H1 (cell line): ENCODE results near the gene ATP8B3. TPM values are rescaled to one million over a fixed set of nuclear protein-coding genes. Genes with fewer than 3 reads are reported as not detected.

Experiments
- CTCF ChIA-PET: fragments of 300-600 bp; sonication (Branson Sonifier 250); formaldehyde crosslinking; loops from one replicate; lab custom pipeline; 2021; ENCODE audit not compliant: partially characterized antibody; lab: Charles Lee
- POLR2A ChIA-PET: fragments of 300-600 bp; sonication (Branson Sonifier 250); formaldehyde crosslinking; loops from one replicate; lab custom pipeline; 2021; ENCODE audit warnings: inconsistent platforms; ENCODE audit not compliant: partially characterized antibody; lab: Charles Lee
- DNase-seq, 2 experiments: peaks; one replicate each; pipeline versions ENCODE4 v3.0.0 to v3.0.0-alpha.2; 2010 to 2022; ENCODE audit warnings: low spot score in 2 of 2, low read depth in 1 of 2, mixed read lengths in 1 of 2
- FAIRE-seq: peaks from 2 replicates; lab custom pipeline; 2011; peaks lifted over from hg19 to GRCh38; lab: Jason Lieb, UNC
- H2AFZ ChIP-seq: 2 replicates; pipeline ENCODE4 v1.8.1; 2012; ENCODE audit warnings: low read length, inconsistent platforms
- H2AK5ac ChIP-seq: 2 replicates; pipeline ENCODE4 v1.6.1; 2013; ENCODE audit warnings: low read depth, low read length
- H2BK120ac ChIP-seq: replicated peaks from 2 replicates; pipeline ENCODE3; 2013; ENCODE audit warnings: low read depth, low read length, inconsistent platforms
- H2BK12ac ChIP-seq: 2 replicates; pipeline ENCODE4 v1.6.1; 2013; ENCODE audit warnings: low read depth, low read length
- H2BK15ac ChIP-seq: 2 replicates; pipeline ENCODE4 v1.6.1; 2013; ENCODE audit warnings: low read length
- H2BK20ac ChIP-seq: 2 replicates; pipeline ENCODE4 v1.6.1; 2013; ENCODE audit warnings: low read length
- H2BK5ac ChIP-seq: 2 replicates; pipeline ENCODE4 v1.6.1; 2013; ENCODE audit warnings: low read depth, low read length
- H3K14ac ChIP-seq: 2 replicates; pipeline ENCODE4 v1.6.1; 2013; ENCODE audit warnings: inconsistent platforms; ENCODE audit not compliant: insufficient read length
- H3K18ac ChIP-seq: 2 replicates; pipeline ENCODE4 v1.6.1; 2013; ENCODE audit warnings: low read length; ENCODE audit errors: extremely low read depth
- H3K23ac ChIP-seq: 2 replicates; pipeline ENCODE4 v1.6.1; 2013; ENCODE audit warnings: inconsistent platforms; ENCODE audit not compliant: insufficient read length
- H3K23me2 ChIP-seq: 2 replicates; pipeline ENCODE4 v1.6.1; 2013; ENCODE audit warnings: low read depth, low read length
- H3K27ac ChIP-seq: 2 replicates; pipeline ENCODE4 v1.6.1; 2011; ENCODE audit warnings: low read depth, low read length, inconsistent platforms
- H3K27me3 ChIP-seq, 4 experiments: replicated peaks in 1 of 4; 1 replicate in 1 of 4; 2 replicates in 3 of 4; pipeline versions ENCODE4 v1.6.1 to v1.8.1; 2011 to 2013; ENCODE audit warnings: low read length in 3 of 4, mild to moderate bottlenecking in 3 of 4, inconsistent platforms in 2 of 4, mixed read lengths in 2 of 4, moderate library complexity in 1 of 4; ENCODE audit not compliant: control insufficient read depth in 3 of 4, insufficient read depth in 3 of 4; ENCODE audit errors: extremely low read depth in 1 of 4
- H3K36me3 ChIP-seq, 4 experiments: 2 replicates each; pipeline versions ENCODE4 v1.6.1 to v1.8.1; 2011 to 2013; ENCODE audit warnings: mild to moderate bottlenecking in 4 of 4, low read length in 3 of 4, moderate library complexity in 2 of 4, control low read depth in 1 of 4, inconsistent platforms in 1 of 4; ENCODE audit not compliant: insufficient read depth in 4 of 4, control insufficient read depth in 2 of 4
- H3K4ac ChIP-seq: replicated peaks from 2 replicates; pipeline ENCODE3; 2013; ENCODE audit warnings: low read length, low read depth, mixed read lengths, inconsistent platforms; ENCODE audit not compliant: insufficient read length
- H3K4me1 ChIP-seq, 4 experiments: replicated peaks in 1 of 4; 1 replicate in 1 of 4; 2 replicates in 3 of 4; pipeline versions ENCODE4 v1.6.1 to v1.8.1; 2011 to 2013; ENCODE audit warnings: low read length in 3 of 4, inconsistent platforms in 2 of 4, mixed read lengths in 1 of 4; ENCODE audit not compliant: insufficient read depth in 4 of 4, control insufficient read depth in 3 of 4
- H3K4me2 ChIP-seq, 2 experiments: 2 replicates each; pipeline versions ENCODE4 v1.6.1 to v1.8.1; 2011 to 2013; ENCODE audit warnings: low read depth in 2 of 2, low read length in 2 of 2, control low read depth in 1 of 2, inconsistent platforms in 1 of 2, mild to moderate bottlenecking in 1 of 2; ENCODE audit not compliant: insufficient read depth in 1 of 2
- H3K4me3 ChIP-seq, 4 experiments: fragments of 200-600, 300-600 bp in 1 of 4; sonication (generic), shearing (Covaris generic), sonication (Bioruptor Twin) in 1 of 4; 2 replicates each; pipeline versions ENCODE4 v1.5.1 to v1.8.1; 2011 to 2016; ENCODE audit warnings: low read length in 4 of 4, low read depth in 3 of 4, control low read depth in 2 of 4, inconsistent platforms in 2 of 4, mild to moderate bottlenecking in 2 of 4, mixed read lengths in 1 of 4, moderate library complexity in 1 of 4; ENCODE audit not compliant: insufficient read depth in 2 of 4; ENCODE audit errors: extremely low read depth in 1 of 4
- H3K56ac ChIP-seq: replicated peaks from 2 replicates; pipeline ENCODE3; 2013; ENCODE audit warnings: low read depth, mild to moderate bottlenecking, mixed read lengths, low read length, inconsistent platforms; ENCODE audit not compliant: insufficient read length
- H3K79me1 ChIP-seq: 2 replicates; pipeline ENCODE4 v1.6.1; 2013; ENCODE audit warnings: low read depth, low read length, control low read depth
- H3K79me2 ChIP-seq, 2 experiments: 2 replicates each; pipeline versions ENCODE4 v1.6.1 to v1.8.1; 2012 to 2013; ENCODE audit warnings: low read length in 2 of 2, mild to moderate bottlenecking in 2 of 2, inconsistent platforms in 1 of 2; ENCODE audit not compliant: insufficient read depth in 2 of 2, control insufficient read depth in 1 of 2
- H3K9ac ChIP-seq, 4 experiments: replicated peaks in 1 of 4; 1 replicate in 1 of 4; 2 replicates in 3 of 4; pipeline versions ENCODE4 v1.6.1 to v1.8.1; 2011 to 2013; ENCODE audit warnings: low read depth in 3 of 4, low read length in 3 of 4, control low read depth in 2 of 4, mild to moderate bottlenecking in 2 of 4, moderate library complexity in 2 of 4, inconsistent platforms in 1 of 4; ENCODE audit errors: extremely low read depth in 1 of 4
- H3K9me3 ChIP-seq, 2 experiments: 2 replicates each; pipeline versions ENCODE4 v1.6.1 to v1.8.1; 2012 to 2013; ENCODE audit warnings: mild to moderate bottlenecking in 2 of 2, moderate library complexity in 2 of 2, control low read depth in 1 of 2, inconsistent platforms in 1 of 2, low read depth in 1 of 2, low read length in 1 of 2, mixed read lengths in 1 of 2; ENCODE audit not compliant: insufficient read depth in 2 of 2
- H4K20me1 ChIP-seq, 2 experiments: replicated peaks in 1 of 2; 2 replicates each; pipeline versions ENCODE3 to v1.8.1; 2011 to 2013; ENCODE audit warnings: inconsistent platforms in 2 of 2, low read length in 2 of 2, mild to moderate bottlenecking in 1 of 2; ENCODE audit not compliant: insufficient read depth in 2 of 2, control insufficient read depth in 1 of 2
- H4K5ac ChIP-seq: 2 replicates; pipeline ENCODE4 v1.6.1; 2013; ENCODE audit warnings: low read length, low read depth, mixed read lengths, inconsistent platforms; ENCODE audit not compliant: insufficient read length
- H4K8ac ChIP-seq: 2 replicates; pipeline ENCODE4 v1.8.0; 2013; ENCODE audit warnings: mild to moderate bottlenecking, moderate library complexity, low read length, inconsistent platforms; ENCODE audit not compliant: insufficient read depth; ENCODE audit errors: extremely low read depth
- H4K91ac ChIP-seq: replicated peaks from 2 replicates; pipeline ENCODE3; 2013; ENCODE audit warnings: low read length, mixed read lengths, inconsistent platforms; ENCODE audit not compliant: insufficient read length
- BACH1 ChIP-seq: IDR thresholded peaks from 2 replicates; pipeline ENCODE4 v1.6.1; 2012; ENCODE audit warnings: low read length, improper control_type of control experiment
- CBX5 ChIP-seq: fragments of 300-800, 300-1000 bp; sonication (generic); IDR thresholded peaks from 2 replicates; pipeline ENCODE4 v1.7.1; 2016; ENCODE audit warnings: antibody characterized with exemption, low read length, low read depth
- CHD2 ChIP-seq: IDR thresholded peaks from 2 replicates; pipeline ENCODE4 v1.6.1; 2012; ENCODE audit warnings: low read length, improper control_type of control experiment
- CTBP2 ChIP-seq: IDR thresholded peaks from 2 replicates; pipeline ENCODE4 v1.7.0; 2011; ENCODE audit warnings: borderline replicate concordance, mild to moderate bottlenecking, moderate library complexity, mixed read lengths, low read length; ENCODE audit not compliant: insufficient read depth, insufficient read length
- GTF2F1 ChIP-seq: IDR thresholded peaks from 2 replicates; pipeline ENCODE4 v1.6.1; 2012; ENCODE audit warnings: low read depth, low read length, improper control_type of control experiment, borderline replicate concordance
- JUND ChIP-seq: IDR thresholded peaks from 2 replicates; pipeline ENCODE4 v1.6.1; 2011; ENCODE audit warnings: mild to moderate bottlenecking, improper control_type of control experiment, low read length
- NRF1 ChIP-seq: IDR thresholded peaks from 2 replicates; pipeline ENCODE4 v1.6.1; 2011; ENCODE audit warnings: mild to moderate bottlenecking, low read depth, low read length, improper control_type of control experiment
- POLR2AphosphoS5 ChIP-seq: IDR thresholded peaks from 2 replicates; pipeline ENCODE4 v1.6.1; 2011; ENCODE audit warnings: low read depth, low read length
- SIX5 ChIP-seq: IDR thresholded peaks from 2 replicates; pipeline ENCODE4 v1.6.1; 2011; ENCODE audit warnings: mild to moderate bottlenecking, low read depth, low read length
- SUZ12 ChIP-seq: fragments of 200-600 bp; sonication (generic); IDR thresholded peaks from 2 replicates; pipeline ENCODE4 v1.6.1; 2012; ENCODE audit warnings: mild to moderate bottlenecking, inconsistent platforms, low read length, moderate library complexity, mixed read lengths
- WGBS, 2 experiments: shearing (Covaris generic) in 1 of 2; methylation state at CpG; one replicate each; pipeline versions ENCODE4 v1.1.6 to v1.1.7; 2013 to 2015; ENCODE audit warnings: low lambda C conversion rate in 2 of 2, mixed read lengths in 2 of 2, inconsistent platforms in 1 of 2, low coverage in 1 of 2, missing lambda C conversion rate in 1 of 2; ENCODE audit not compliant: insufficient replicate concordance in 2 of 2, insufficient coverage in 1 of 2, insufficient read length in 1 of 2; ENCODE audit errors: extremely low coverage in 1 of 2, missing lambda C conversion rate in 1 of 2; 5-methylcytosine and 5-hydroxymethylcytosine counted together
- polyA plus RNA-seq, 7 experiments: library from polyadenylated mRNA; depleted of rRNA in 3 of 7; stranded (reverse) in 5 of 7; unstranded in 2 of 7; fragments of >200 nt in 5 of 7; fragments of 200-250 nt in 2 of 7; gene quantifications; 1 replicate in 5 of 7; 2 replicates in 1 of 7; 4 replicates in 1 of 7; pipeline versions ENCODE4 v1.2.1 to v1.2.3, GENCODE V29; 2011 to 2013; ENCODE audit warnings: missing spikeins in 2 of 7, mixed read lengths in 2 of 7
- total RNA-seq: library from RNA; stranded (reverse); fragmentation: NEBNext Ultra II Directional; extraction: Animal tissue kit (Norgen Biotek cat#: 25700); gene quantifications from 2 replicates; pipeline ENCODE4 v1.2.1, GENCODE V29; 2021
- TF ChIP-seq, protein P1 (sequence below), 3 experiments: IDR thresholded peaks; 1 replicate in 2 of 3; 2 replicates in 1 of 3; pipeline versions ENCODE4 v1.5.1 to v1.6.1; 2011; ENCODE audit warnings: low read length in 3 of 3, mild to moderate bottlenecking in 3 of 3, inconsistent platforms in 2 of 3, low read depth in 1 of 3, moderate library complexity in 1 of 3; ENCODE audit not compliant: insufficient read depth in 1 of 3; ENCODE audit errors: control extremely low read depth in 1 of 3

ATP8B3 gene
- total and polyA plus RNA-seq, 2 of the 8 experiments (the other 6 are each of a cell fraction or from before 2014, with no cell fraction given): 4.1 to 9.3 TPM

GRCh38 chr19:1844513-1845124, 32.5 kb upstream of the ATP8B3 start:
- Histone ChIP-seq H2AK5ac (no peak overlapping the region), H3K56ac (no peak overlapping the region), H2AFZ (no peak overlapping the region), H4K5ac (no peak overlapping the region), H3K9ac (no peak overlapping the region), H2BK120ac (no peak overlapping the region), H4K8ac (no peak overlapping the region; the same call in 1 of the 2 replicates), H3K79me2 (peaks cover 23 to 82% of the 10 kb centered on the region in 2 experiments), H3K4ac (no peak overlapping the region), H3K18ac (no peak overlapping the region), H3K36me3 (no peaks in the 10 kb centered on the region), H3K27me3 (no peaks in the 10 kb centered on the region), H3K14ac (no peak overlapping the region), H3K23me2 (peaks cover 3% of the 10 kb centered on the region; the same call in 1 of the 2 replicates), H2BK20ac (no peak overlapping the region), H2BK12ac (no peak overlapping the region), H2BK15ac (no peak overlapping the region), H3K23ac (no peak overlapping the region), H2BK5ac (no peak overlapping the region), H4K91ac (no peak overlapping the region), H3K4me2 (no peak overlapping the region), H3K9me3 (no peaks in the 10 kb centered on the region), H3K4me1 (peaks cover 0 to 10% (median 7%) of the 10 kb centered on the region in 4 experiments; a peak in 6 of 7 replicates), H3K79me1 (peaks cover 33% of the 10 kb centered on the region), H3K4me3 (no peak overlapping the region), H4K20me1 (peaks cover 23 to 38% of the 10 kb centered on the region in 2 experiments), H3K27ac (no peak overlapping the region)
- CTCF ChIA-PET: interaction anchor here (2.1 to 14.9 kb wide), 2 partner anchors 14 to 19 kb away, joined by 8 to 228 read pairs; no protein-coding TSS in a partner anchor
- DNase-seq (no peak), FAIRE-seq (no peak)
- 97% methylated on average over 17 of the region's 19 CpGs; no CpG with 5 or more reads in 1 of the 2 experiments for WGBS, 2 experiments
- POLR2A ChIA-PET: interaction anchor here (0.5 to 1.4 kb wide), 5 partner anchors 9 to 209 kb away, joined by 3 read pairs; no protein-coding TSS in a partner anchor
- TF ChIP-seq JUND: no peak
- no peak for TF ChIP-seq CTBP2
- no peak for TF ChIP-seq CHD2
- TF ChIP-seq CBX5: no peak
- no peak for TF ChIP-seq GTF2F1
- TF ChIP-seq NRF1: no peak
- no peak for TF ChIP-seq SIX5
- TF ChIP-seq BACH1: no peak
- TF ChIP-seq, protein P1, sequence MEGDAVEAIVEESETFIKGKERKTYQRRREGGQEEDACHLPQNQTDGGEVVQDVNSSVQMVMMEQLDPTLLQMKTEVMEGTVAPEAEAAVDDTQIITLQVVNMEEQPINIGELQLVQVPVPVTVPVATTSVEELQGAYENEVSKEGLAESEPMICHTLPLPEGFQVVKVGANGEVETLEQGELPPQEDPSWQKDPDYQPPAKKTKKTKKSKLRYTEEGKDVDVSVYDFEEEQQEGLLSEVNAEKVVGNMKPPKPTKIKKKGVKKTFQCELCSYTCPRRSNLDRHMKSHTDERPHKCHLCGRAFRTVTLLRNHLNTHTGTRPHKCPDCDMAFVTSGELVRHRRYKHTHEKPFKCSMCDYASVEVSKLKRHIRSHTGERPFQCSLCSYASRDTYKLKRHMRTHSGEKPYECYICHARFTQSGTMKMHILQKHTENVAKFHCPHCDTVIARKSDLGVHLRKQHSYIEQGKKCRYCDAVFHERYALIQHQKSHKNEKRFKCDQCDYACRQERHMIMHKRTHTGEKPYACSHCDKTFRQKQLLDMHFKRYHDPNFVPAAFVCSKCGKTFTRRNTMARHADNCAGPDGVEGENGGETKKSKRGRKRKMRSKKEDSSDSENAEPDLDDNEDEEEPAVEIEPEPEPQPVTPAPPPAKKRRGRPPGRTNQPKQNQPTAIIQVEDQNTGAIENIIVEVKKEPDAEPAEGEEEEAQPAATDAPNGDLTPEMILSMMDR (IDR thresholded peaks at IDR 0.05; ENCODE audit: control extremely low read depth in 1 of 3, insufficient read depth in 1 of 3, low read depth in 1 of 3, low read length in 3 of 3): no peak
- TF ChIP-seq POLR2AphosphoS5: no peak
- no peak for TF ChIP-seq SUZ12
